GOT3 (cell line): ENCODE data around the gene C16orf87.

Experiments used
- DNase-seq: peaks from one replicate; lab custom pipeline; 2025; ENCODE audit warnings: mixed read lengths; lab: John Stamatoyannopoulos, UW

Gene C16orf87

GRCh38 chr16:46843898-46844642, 13.1 kb upstream of the C16orf87 start:
- no peak for DNase-seq

GRCh38 chr16:46842192-46842895, 11.4 kb upstream of the C16orf87 start:
- DNase-seq: no peak

GRCh38 chr16:46839986-46840443, 9.0 kb upstream of the C16orf87 start:
- no peak for DNase-seq

- DNase-seq: no peak
Measured at GRCh38 chr16:46836534-46837530, 5.9 kb upstream of the C16orf87 start.

- no peak for DNase-seq
Measured at GRCh38 chr16:46833460-46833800, 2.5 kb upstream of the C16orf87 start.

- DNase-seq: no peak
Measured at GRCh38 chr16:46832757-46833459, 1.9 kb upstream of the C16orf87 start.

- DNase-seq: no peak
Measured at GRCh38 chr16:46830417-46830901, 521 bp downstream of the C16orf87 start.

GRCh38 chr16:46828943-46829342, 2.0 kb downstream of the C16orf87 start:
- DNase-seq: no peak

GRCh38 chr16:46828292-46828691, 2.7 kb downstream of the C16orf87 start:
- DNase-seq: no peak

GRCh38 chr16:46826631-46827030, 4.3 kb downstream of the C16orf87 start:
- DNase-seq: no peak

GRCh38 chr16:46822270-46822669, 8.7 kb downstream of the C16orf87 start:
- DNase-seq: no peak

GRCh38 chr16:46817961-46818360, 13.0 kb downstream of the C16orf87 start:
- no peak for DNase-seq

GRCh38 chr16:46814790-46815189, 16.2 kb downstream of the C16orf87 start:
- DNase-seq: no peak

GRCh38 chr16:46813611-46814010, 17.4 kb downstream of the C16orf87 start:
- DNase-seq: no peak

- DNase-seq: no peak
Measured at GRCh38 chr16:46812781-46813540, 18.0 kb downstream of the C16orf87 start.

GRCh38 chr16:46811682-46812081, 19.3 kb downstream of the C16orf87 start:
- no peak for DNase-seq

GRCh38 chr16:46808997-46809396, 22.0 kb downstream of the C16orf87 start:
- no peak for DNase-seq

- DNase-seq: no peak
Measured at GRCh38 chr16:46807336-46807735, 23.6 kb downstream of the C16orf87 start.

GRCh38 chr16:46803373-46803772, 27.6 kb downstream of the C16orf87 start:
- DNase-seq: no peak

- no peak for DNase-seq
Measured at GRCh38 chr16:46801428-46802049, 29.4 kb downstream of the C16orf87 start.
